ENCODE results near the gene CDK11B.
"Not testable (repeated sequence)": the region's sequence is repeated elsewhere in the genome, so short reads cannot be mapped to it uniquely, and the experiment has no call there.

Gene CDK11B

GRCh38 chr1:1599935-1600860 lies 58.6 kb downstream of the CDK11B start, which contains the start of gene FNDC10:
Gene FNDC10 (minus strand): TSS chr1:1600135. CDS start chr1:1600015, 120 bp downstream.
- DNase-seq (ENCODE audit: low read depth in 3 of 3) = no peak

GRCh38 chr1:1599030-1599934 lies 59.5 kb downstream of the CDK11B start:
- DNase-seq (ENCODE audit: low read depth in 3 of 3) = peak in 1 of 3 experiments; percentile 24

- no peak for DNase-seq (ENCODE audit: low read depth in 3 of 3)
These were observed 60.1 kb downstream of the CDK11B start for GRCh38 chr1:1598720-1599029.

- DNase-seq (ENCODE audit: low read depth in 3 of 3) = no peak
These were observed 60.6 kb downstream of the CDK11B start for GRCh38 chr1:1598051-1598719.

- DNase-seq (ENCODE audit: low read depth in 3 of 3) = no peak
These were observed 61.4 kb downstream of the CDK11B start for GRCh38 chr1:1597275-1597930.

GRCh38 chr1:1596493-1597274 lies 62.1 kb downstream of the CDK11B start:
- no peak for DNase-seq (ENCODE audit: low read depth in 3 of 3)

- DNase-seq (ENCODE audit: low read depth in 3 of 3) = not testable (repeated sequence)
These were observed 63.5 kb downstream of the CDK11B start for GRCh38 chr1:1595341-1595740.

- no peak for DNase-seq (ENCODE audit: low read depth in 3 of 3)
These were observed 64.1 kb downstream of the CDK11B start for GRCh38 chr1:1594602-1595260.

- no peak for DNase-seq (ENCODE audit: low read depth in 3 of 3)
These were observed 64.8 kb downstream of the CDK11B start for GRCh38 chr1:1593834-1594601.

GRCh38 chr1:1591452-1591851 lies 67.4 kb downstream of the CDK11B start:
- DNase-seq (ENCODE audit: low read depth in 3 of 3) = no peak

All from stimulated activated CD4-positive, alpha-beta T cell treated with anti-CD3 and anti-CD28 coated beads, TNF-alpha, amount 100 ng/mL, for 24 hours (primary cell).